Raji (cell line): Measurements from ENCODE around the gene CALY.

Experiments
- POLR2A ChIP-seq: IDR thresholded peaks from 2 replicates; pipeline ENCODE4 v1.6.1; 2011; ENCODE audit warnings: low read depth, low read length, control low read depth; ENCODE audit not compliant: insufficient read depth

CALY gene

DNA sequence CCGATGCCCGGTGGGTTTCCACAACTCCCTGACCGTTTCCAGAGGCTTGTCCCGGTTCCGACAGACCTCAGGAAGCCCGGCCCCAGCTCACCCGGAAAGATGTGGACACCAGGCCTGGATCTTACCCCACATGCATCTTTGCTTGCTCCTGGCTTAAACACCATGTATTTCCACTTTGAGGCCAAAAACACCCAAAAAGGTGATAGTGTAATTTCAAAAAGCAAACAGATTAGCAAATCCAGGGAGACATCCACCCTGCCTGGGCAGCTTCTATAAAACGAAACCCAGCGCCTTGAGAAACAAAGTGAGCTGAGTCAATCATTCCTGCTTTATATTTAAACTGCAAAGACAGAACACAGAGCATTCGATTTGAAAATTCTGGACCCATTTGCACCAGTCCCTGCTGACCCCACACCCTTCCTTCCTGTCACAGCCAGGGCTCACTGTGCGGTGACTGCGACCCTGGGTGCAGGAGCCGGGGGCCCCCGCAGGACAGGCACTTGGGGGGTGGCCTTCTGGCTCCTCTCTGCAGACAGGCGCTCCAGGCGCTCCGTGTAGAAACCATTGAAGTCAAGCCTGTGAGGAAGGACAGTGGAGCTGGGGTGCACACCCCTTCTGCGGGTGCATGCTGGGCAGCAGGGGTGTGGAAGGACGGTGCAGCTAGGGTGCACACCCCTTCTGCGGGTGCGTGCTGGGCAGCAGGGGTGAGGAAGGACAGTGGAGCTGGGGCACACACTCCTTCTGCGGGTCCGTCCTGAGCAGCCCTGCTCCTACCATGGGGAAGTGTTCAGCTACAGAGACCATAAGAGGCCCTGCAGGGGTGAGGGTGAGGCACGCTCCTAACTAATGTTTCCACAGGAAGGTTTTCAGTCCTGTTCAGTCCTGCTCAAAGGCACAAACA lies 57.1 kb downstream of the CALY start:
- TF ChIP-seq POLR2A = no peak

GRCh38 chr10:133278577-133279265 lies 58.0 kb downstream of the CALY start:
- TF ChIP-seq POLR2A = no peak

GRCh38 chr10:133277993-133278576 lies 58.6 kb downstream of the CALY start:
- no peak for TF ChIP-seq POLR2A

- no peak for TF ChIP-seq POLR2A
Measured at GRCh38 chr10:133277277-133277992, 59.3 kb downstream of the CALY start.

GRCh38 chr10:133276435-133277201 lies 60.1 kb downstream of the CALY start, which contains the start of gene ADAM8:
Gene ADAM8, minus strand, starts transcription at chr10:133276868. Its CDS starts 51 bp downstream, at chr10:133276817.
- no peak for TF ChIP-seq POLR2A

- no peak for TF ChIP-seq POLR2A
Measured at GRCh38 chr10:133276100-133276434, 60.6 kb downstream of the CALY start.

- no peak for TF ChIP-seq POLR2A
Measured at GRCh38 chr10:133275684-133276092, 61.0 kb downstream of the CALY start.

GRCh38 chr10:133274751-133275683 lies 61.7 kb downstream of the CALY start:
- TF ChIP-seq POLR2A = no peak
